K562 (cell line): ENCODE measurements around the gene NCAPG2. TPM values are rescaled to one million over a fixed set of nuclear protein-coding genes. Genes with fewer than 3 reads are reported as not detected.

ENCODE experiments used
- ATF4 ChIP-seq: fragments of 450-650 bp; formaldehyde crosslinking; IDR thresholded peaks from 2 replicates; pipeline ENCODE4 v1.4.0; 2022; ENCODE audit warnings: mild to moderate bottlenecking, moderate library complexity
- BCL6 ChIP-seq: fragments of 250-450 bp; sonication (Bioruptor Pico); IDR thresholded peaks from 2 replicates; pipeline ENCODE4 v1.4.0; 2020
- CTBP1 ChIP-seq: fragments of 450-650 bp; IDR thresholded peaks from 2 replicates; pipeline ENCODE4 v1.6.1; 2016; ENCODE audit warnings: borderline replicate concordance
- DIDO1 ChIP-seq: fragments of 450-650 bp; IDR thresholded peaks from 2 replicates; pipeline ENCODE4 v1.6.1; 2016; ENCODE audit warnings: low read depth, missing biosample characterization, missing genetic modification characterization
- ETV5 ChIP-seq: sonication (generic); formaldehyde crosslinking; IDR thresholded peaks from 2 replicates; pipeline ENCODE4 v1.4.0; 2020; ENCODE audit warnings: low read depth, mild to moderate bottlenecking, missing genetic modification reagents
- ILK ChIP-seq: fragments of 450-650 bp; IDR thresholded peaks from 2 replicates; pipeline ENCODE4 v1.6.1; 2016; ENCODE audit warnings: missing genetic modification characterization, low read depth, mild to moderate bottlenecking, missing compliant biosample characterization, moderate library complexity, borderline replicate concordance
- NCOA6 ChIP-seq: fragments of 450-650 bp; IDR thresholded peaks from 2 replicates; pipeline ENCODE4 v1.6.1; 2017; ENCODE audit warnings: mild to moderate bottlenecking
- NONO ChIP-seq, 2 experiments: fragments of 200-400 bp in 1 of 2; fragments of 450-650 bp in 1 of 2; formaldehyde crosslinking in 1 of 2; IDR thresholded peaks; 2 replicates each; pipeline ENCODE4 v1.6.1; 2017; ENCODE audit warnings: low read depth in 2 of 2, mild to moderate bottlenecking in 2 of 2, moderate library complexity in 2 of 2, low read length in 1 of 2
- NRF1 ChIP-seq, 2 experiments: fragments of 450-650 bp; IDR thresholded peaks in 1 of 2; conservative IDR thresholded peaks in 1 of 2; 2 replicates each; pipeline ENCODE4 v1.6.1; 2014; ENCODE audit warnings: mild to moderate bottlenecking in 2 of 2
- RFX1 ChIP-seq: fragments of 450-650 bp; IDR thresholded peaks from 2 replicates; pipeline ENCODE4 v1.6.1; 2016; ENCODE audit warnings: mild to moderate bottlenecking, moderate library complexity
- SRSF3 ChIP-seq: fragments of 200-400 bp; formaldehyde crosslinking; IDR thresholded peaks from 2 replicates; pipeline ENCODE4 v1.6.1; 2016; ENCODE audit warnings: mild to moderate bottlenecking, low read length, moderate library complexity; ENCODE audit not compliant: insufficient read depth
- ZBED1 ChIP-seq: IDR thresholded peaks from 2 replicates; pipeline ENCODE4 v1.6.1; 2014
- ZFPM2 ChIP-seq: fragments of 250-450 bp; sonication (Bioruptor Pico); IDR thresholded peaks from 2 replicates; pipeline ENCODE4 v1.5.1; 2022; ENCODE audit warnings: mild to moderate bottlenecking
- ZNF197 ChIP-seq: fragments of 200-800 bp; sonication (Bioruptor generic); IDR thresholded peaks from 2 replicates; pipeline ENCODE4 v1.6.1; 2016; ENCODE audit warnings: low read depth, missing genetic modification characterization, missing compliant biosample characterization
- ZNF3 ChIP-seq: fragments of 250-450 bp; sonication (Bioruptor Pico); IDR thresholded peaks from 2 replicates; pipeline ENCODE4 v1.5.0; 2021; ENCODE audit warnings: mild to moderate bottlenecking, moderate library complexity
- ZNF644 ChIP-seq: fragments of 200-800 bp; sonication (Bioruptor generic); IDR thresholded peaks from 2 replicates; pipeline ENCODE4 v1.6.1; 2016; ENCODE audit warnings: low read depth, missing genetic modification characterization, missing compliant biosample characterization
- polyA plus RNA-seq, 8 experiments: library from polyadenylated mRNA; depleted of rRNA in 4 of 8; stranded (reverse) in 5 of 8; unstranded in 3 of 8; fragments of >200 nt; fragmentation: Nextera tagmentation in 2 of 8; fragmentation: Illumina TruSeq in 1 of 8; extraction: Ambion mirVana in 2 of 8; extraction: Trizol in 1 of 8; gene quantifications; 2 replicates each; pipeline versions ENCODE4 v1.2.1 to v1.2.3, GENCODE V29; 2011 to 2014; ENCODE audit warnings: inconsistent platforms in 1 of 8, missing spikeins in 1 of 8
- total RNA-seq, 7 experiments: library from RNA; depleted of rRNA in 6 of 7; stranded (reverse); fragments of >200 nt in 6 of 7; fragmentation: Illumina TruSeq in 2 of 7; extraction: Trizol in 2 of 7; gene quantifications; 2 replicates each; pipeline versions ENCODE4 v1.2.1 to v1.2.3, GENCODE V29; 2011 to 2021; ENCODE audit warnings: low replicate concordance in 1 of 7
- TF ChIP-seq, protein P1 (sequence below), 2 experiments: fragments of 250-450 bp in 1 of 2; fragments of 450-650 bp in 1 of 2; sonication (Bioruptor Pico) in 1 of 2; IDR thresholded peaks; 2 replicates each; pipeline versions ENCODE4 v1.6.1 to v1.8.0; 2016 to 2021; ENCODE audit warnings: mild to moderate bottlenecking in 2 of 2, moderate library complexity in 2 of 2, missing compliant biosample characterization in 1 of 2, missing genetic modification characterization in 1 of 2
- TF ChIP-seq, protein P2 (sequence below), 2 experiments: fragments of 450-650 bp; formaldehyde crosslinking in 1 of 2; IDR thresholded peaks; 2 replicates each; pipeline versions ENCODE4 v1.4.0 to v1.6.1; 2014 to 2020; ENCODE audit warnings: mild to moderate bottlenecking in 2 of 2, borderline replicate concordance in 1 of 2, low read depth in 1 of 2

The NCAPG2 gene
- total and polyA plus RNA-seq, 9 of the 15 experiments (the other 6 are each of a cell fraction or from before 2014, with no cell fraction given) = 21.5 to 127 (median 86.1) TPM

GRCh38 chr7:158704524-158705233, at the start of gene NCAPG2 (continued):
- TF ChIP-seq SRSF3 (no peak), NONO (IDR thresholded peaks at IDR 0.05; ENCODE audit: low read depth in 2 of 2, low read length in 1 of 2) (peak; percentile 73 to 86), ILK (tag) (no peak), RFX1 (no peak), NCOA6 (no peak), ETV5 (CRISPR knock-in tag) (peak; percentile 23; the same call in 1 of the 2 replicates), ZFPM2 (CRISPR knock-in tag) (no peak), ZNF3 (no peak), CTBP1 (peak; percentile 100), ZBED1 (peak; percentile 25; the same call in 1 of the 2 replicates), BCL6 (CRISPR knock-in tag) (no peak), NRF1 (conservative IDR thresholded peaks at IDR 0.05 in 1 of 2, IDR thresholded peaks at IDR 0.05 in 1 of 2) (peak; percentile 91 to 92), ATF4 (CRISPR knock-in tag) (no peak), ZNF644 (no peak), ZNF197 (peak; percentile 80; the same call in 1 of the 2 replicates), DIDO1 (tag) (no peak)
- TF ChIP-seq, protein P1, sequence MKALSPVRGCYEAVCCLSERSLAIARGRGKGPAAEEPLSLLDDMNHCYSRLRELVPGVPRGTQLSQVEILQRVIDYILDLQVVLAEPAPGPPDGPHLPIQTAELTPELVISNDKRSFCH (CRISPR knock-in tag; IDR thresholded peaks at IDR 0.05) = no peak
- TF ChIP-seq, protein P1 (tag; IDR thresholded peaks at IDR 0.05) = peak; percentile 40; the same call in 1 of the 2 replicates
- TF ChIP-seq, protein P2, sequence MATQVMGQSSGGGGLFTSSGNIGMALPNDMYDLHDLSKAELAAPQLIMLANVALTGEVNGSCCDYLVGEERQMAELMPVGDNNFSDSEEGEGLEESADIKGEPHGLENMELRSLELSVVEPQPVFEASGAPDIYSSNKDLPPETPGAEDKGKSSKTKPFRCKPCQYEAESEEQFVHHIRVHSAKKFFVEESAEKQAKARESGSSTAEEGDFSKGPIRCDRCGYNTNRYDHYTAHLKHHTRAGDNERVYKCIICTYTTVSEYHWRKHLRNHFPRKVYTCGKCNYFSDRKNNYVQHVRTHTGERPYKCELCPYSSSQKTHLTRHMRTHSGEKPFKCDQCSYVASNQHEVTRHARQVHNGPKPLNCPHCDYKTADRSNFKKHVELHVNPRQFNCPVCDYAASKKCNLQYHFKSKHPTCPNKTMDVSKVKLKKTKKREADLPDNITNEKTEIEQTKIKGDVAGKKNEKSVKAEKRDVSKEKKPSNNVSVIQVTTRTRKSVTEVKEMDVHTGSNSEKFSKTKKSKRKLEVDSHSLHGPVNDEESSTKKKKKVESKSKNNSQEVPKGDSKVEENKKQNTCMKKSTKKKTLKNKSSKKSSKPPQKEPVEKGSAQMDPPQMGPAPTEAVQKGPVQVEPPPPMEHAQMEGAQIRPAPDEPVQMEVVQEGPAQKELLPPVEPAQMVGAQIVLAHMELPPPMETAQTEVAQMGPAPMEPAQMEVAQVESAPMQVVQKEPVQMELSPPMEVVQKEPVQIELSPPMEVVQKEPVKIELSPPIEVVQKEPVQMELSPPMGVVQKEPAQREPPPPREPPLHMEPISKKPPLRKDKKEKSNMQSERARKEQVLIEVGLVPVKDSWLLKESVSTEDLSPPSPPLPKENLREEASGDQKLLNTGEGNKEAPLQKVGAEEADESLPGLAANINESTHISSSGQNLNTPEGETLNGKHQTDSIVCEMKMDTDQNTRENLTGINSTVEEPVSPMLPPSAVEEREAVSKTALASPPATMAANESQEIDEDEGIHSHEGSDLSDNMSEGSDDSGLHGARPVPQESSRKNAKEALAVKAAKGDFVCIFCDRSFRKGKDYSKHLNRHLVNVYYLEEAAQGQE (IDR thresholded peaks at IDR 0.05; ENCODE audit: borderline replicate concordance) = peak; percentile 53; the same call in 1 of the 2 replicates
- TF ChIP-seq, protein P2 (CRISPR knock-in tag; IDR thresholded peaks at IDR 0.05; ENCODE audit: low read depth) = peak; percentile 22; the same call in 1 of the 2 replicates
